ENCODE results near the gene MKRN3.
"Not testable (repeated sequence)": the region's sequence is repeated elsewhere in the genome, so short reads cannot be mapped to it uniquely, and the experiment has no call there.

The MKRN3 gene

DNA sequence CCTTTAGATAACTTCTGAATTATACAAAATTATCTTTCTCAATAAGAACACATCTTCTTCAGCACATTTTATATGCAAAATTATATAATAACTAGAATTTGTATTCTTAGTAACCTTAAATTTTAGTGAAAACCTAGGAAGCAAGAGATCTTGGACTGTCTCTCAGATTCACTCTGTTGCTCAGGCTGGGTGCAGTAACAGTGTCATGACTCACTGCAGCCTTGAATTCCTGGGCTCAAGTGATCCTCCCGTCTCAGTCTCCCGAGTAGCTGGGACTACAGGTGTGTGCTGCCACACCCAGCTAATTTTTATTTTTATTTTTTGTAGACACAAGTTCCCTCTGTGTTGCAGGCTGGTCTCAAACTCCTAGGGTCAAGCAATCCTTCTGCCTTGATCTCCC is 29.9 kb downstream of the MKRN3 start:
- ChIA-PET POLR2A (ENCODE audit: low non-redundant PET) (no interaction called here), CTCF (no interaction called here)
- no peak for TF ChIP-seq CTCF (conservative IDR thresholded peaks at IDR 0.05; ENCODE audit: low read depth)
- no peak for DNase-seq (ENCODE audit: low spot score)
- H3K27ac ChIP-seq = no peak overlapping the region

GRCh38 chr15:23596736-23597135 is 31.3 kb downstream of the MKRN3 start:
- no peak for DNase-seq (ENCODE audit: low spot score)
- ChIA-PET POLR2A (ENCODE audit: low non-redundant PET) (no interaction called here), CTCF (no interaction called here)
- no peak overlapping the region for H3K27ac ChIP-seq
- no peak for TF ChIP-seq CTCF (conservative IDR thresholded peaks at IDR 0.05; ENCODE audit: low read depth)

DNA sequence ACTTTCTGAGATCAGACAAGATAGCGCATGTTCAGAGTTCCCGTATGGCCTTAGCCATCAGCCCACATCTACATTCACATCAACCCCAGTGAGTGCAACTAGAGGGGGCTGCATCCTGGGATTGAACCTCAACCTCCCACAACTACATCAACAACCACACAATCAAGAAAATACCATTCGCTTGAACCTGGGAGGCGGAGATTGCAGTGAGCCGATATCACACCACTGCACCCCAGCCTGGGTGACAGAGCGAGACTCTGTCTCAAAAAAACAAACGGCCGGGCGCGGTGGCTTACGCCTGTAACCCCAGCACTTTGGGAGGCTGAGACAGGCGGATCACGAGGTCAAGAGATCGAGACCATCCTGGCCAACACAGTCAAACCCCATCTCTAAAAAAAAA is 31.8 kb downstream of the MKRN3 start:
- H3K27ac ChIP-seq; POLR2A ChIA-PET (ENCODE audit: low non-redundant PET); CTCF ChIA-PET; DNase-seq (ENCODE audit: low spot score): not testable (repeated sequence)

DNA sequence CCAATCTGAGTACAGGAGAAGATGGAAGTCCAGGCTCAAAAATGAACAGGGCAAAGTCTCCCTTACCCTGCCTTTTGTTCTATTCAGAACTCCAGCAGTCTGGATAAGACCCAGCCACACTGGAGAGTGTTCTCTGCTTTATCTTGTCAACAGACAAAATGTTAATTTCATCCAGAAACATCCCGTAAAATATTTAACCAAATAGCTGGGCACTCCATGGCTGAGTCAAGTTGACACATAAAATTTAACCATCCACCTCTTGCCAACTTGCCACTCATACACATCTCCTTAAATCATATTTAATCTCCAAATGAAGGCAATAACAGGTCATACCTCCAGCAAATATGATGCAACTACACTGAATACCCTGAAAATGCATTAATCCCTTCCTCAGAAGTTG is 33.6 kb downstream of the MKRN3 start:
- no peak for DNase-seq (ENCODE audit: low spot score)
- TF ChIP-seq CTCF (conservative IDR thresholded peaks at IDR 0.05; ENCODE audit: low read depth) = no peak
- ChIA-PET POLR2A (ENCODE audit: low non-redundant PET) (no interaction called here), CTCF (no interaction called here)
- H3K27ac ChIP-seq = no peak overlapping the region

GRCh38 chr15:23602124-23602523 is 36.6 kb downstream of the MKRN3 start:
- ChIA-PET CTCF (no interaction called here), POLR2A (ENCODE audit: low non-redundant PET) (no interaction called here)
- H3K27ac ChIP-seq = no peak overlapping the region
- DNase-seq (ENCODE audit: low spot score) = no peak
- TF ChIP-seq CTCF (conservative IDR thresholded peaks at IDR 0.05; ENCODE audit: low read depth) = no peak

GRCh38 chr15:23606226-23606625 is 40.8 kb downstream of the MKRN3 start:
- ChIA-PET POLR2A (ENCODE audit: low non-redundant PET) (no interaction called here), CTCF (interaction anchor here (0.6 to 0.7 kb wide), 2 partner anchors 152 to 323 kb away, joined by 3 read pairs; no protein-coding TSS in a partner anchor)
- DNase-seq (ENCODE audit: low spot score) = no peak
- no peak overlapping the region for H3K27ac ChIP-seq
- TF ChIP-seq CTCF (conservative IDR thresholded peaks at IDR 0.05; ENCODE audit: low read depth) = no peak

- TF ChIP-seq CTCF (conservative IDR thresholded peaks at IDR 0.05; ENCODE audit: low read depth) = no peak
- H3K27ac ChIP-seq = no peak overlapping the region
- no peak for DNase-seq (ENCODE audit: low spot score)
- ChIA-PET CTCF (interaction anchor here (0.7 kb wide), 1 partner anchor 238 kb away, joined by 3 read pairs; no protein-coding TSS in a partner anchor), POLR2A (ENCODE audit: low non-redundant PET) (no interaction called here)
Observed at GRCh38 chr15:23616536-23616935, 51.1 kb downstream of the MKRN3 start.

Measured in RWPE1 (cell line).